Activated CD8-positive, alpha-beta T cell treated with anti-CD3 and anti-CD28 coated beads for 36 hours (primary cell): ENCODE results near the gene MCF2L. TPM values are rescaled to one million over a fixed set of nuclear protein-coding genes. Genes with fewer than 3 reads are reported as not detected.

Experiments
- ATAC-seq: fragments of 200-7000 bp; cut with Tn5 transposase; one replicate; pipeline ENCODE4 v1.10.0; 2021; ENCODE audit warnings: mild to moderate bottlenecking, moderate library complexity
- CTCF ChIA-PET: fragments of 350-600 bp; sonication (Branson Sonifier 250); formaldehyde crosslinking; loops from one replicate; lab custom pipeline; 2021; ENCODE audit warnings: antibody characterized with exemption; lab: Charles Lee
- POLR2A ChIA-PET: fragments of 350-600 bp; sonication (Branson Sonifier 250); formaldehyde crosslinking; loops from one replicate; lab custom pipeline; 2021; ENCODE audit warnings: antibody characterized with exemption; lab: Charles Lee
- DNase-seq: peaks from one replicate; pipeline ENCODE4 v3.0.0-alpha.2; 2020
- H3K27ac Mint-ChIP-seq: one replicate; pipeline ENCODE4 v1.8.0; 2021; ENCODE audit warnings: mild to moderate bottlenecking, mixed read lengths
- H3K27me3 Mint-ChIP-seq: one replicate; pipeline ENCODE4 v1.8.0; 2021; ENCODE audit warnings: mixed read lengths
- H3K36me3 Mint-ChIP-seq: one replicate; pipeline ENCODE4 v1.8.0; 2021; ENCODE audit warnings: low read depth, mixed read lengths
- H3K4me1 Mint-ChIP-seq: one replicate; pipeline ENCODE4 v1.8.0; 2021; ENCODE audit warnings: low read depth, mixed read lengths
- H3K4me3 Mint-ChIP-seq: one replicate; pipeline ENCODE4 v1.8.0; 2021; ENCODE audit warnings: mild to moderate bottlenecking, moderate library complexity, mixed read lengths
- H3K9me3 Mint-ChIP-seq: one replicate; pipeline ENCODE4 v1.8.0; 2021; ENCODE audit warnings: mixed read lengths
- intact Hi-C: fragments of 100-400 bp; cut with micrococcal nuclease; formaldehyde crosslinking; loops from one replicate; pipeline ENCODE4 v1.10.0; 2022
- total RNA-seq, 2 experiments: library from RNA; stranded (reverse); gene quantifications; one replicate each; pipeline ENCODE4 v1.2.3, GENCODE V29; 2021
- TF ChIP-seq, protein P1 (sequence below): fragments of 200-600 bp; IDR thresholded peaks from one replicate; pipeline ENCODE4 v1.8.0; 2022; ENCODE audit warnings: antibody characterized with exemption, mild to moderate bottlenecking

Gene MCF2L
- total RNA-seq, 2 experiments from 2014 or later: 7.6 to 8.9 TPM

DNA sequence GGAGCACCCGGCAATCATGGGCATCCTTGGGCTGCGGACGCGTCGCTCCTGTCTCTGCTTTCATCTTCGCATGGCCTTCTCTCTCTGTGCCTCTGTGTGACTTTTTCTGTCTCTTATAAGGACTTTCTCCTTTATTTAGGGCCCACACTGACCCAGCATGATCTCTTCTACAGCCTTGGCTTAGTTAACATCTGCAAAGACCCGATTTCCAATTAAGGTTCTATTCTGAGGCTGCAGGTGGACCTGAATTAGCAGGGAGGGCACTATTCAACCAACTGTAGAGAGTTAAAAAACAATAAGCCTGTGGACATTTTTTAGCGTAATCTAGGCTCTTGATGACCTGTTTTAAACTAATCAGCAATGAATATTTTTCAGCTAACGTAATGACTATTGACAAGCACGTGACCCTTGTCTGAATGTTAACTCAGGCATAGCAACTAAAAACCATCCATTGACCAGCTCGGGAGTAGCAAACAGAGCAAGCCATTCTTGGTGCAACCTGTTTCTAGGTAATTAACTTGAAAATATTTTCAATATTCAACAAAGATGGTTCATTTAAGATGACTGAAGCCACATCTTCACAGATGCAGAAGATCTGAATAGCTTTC, 168.8 kb downstream of the MCF2L start:
- DNase-seq (no peak), ATAC-seq (no peak)
- no peaks in the 10 kb centered on the region for H3K9me3 Mint-ChIP-seq
- H3K27ac Mint-ChIP-seq: no peak overlapping the region
- no peaks in the 10 kb centered on the region for H3K27me3 Mint-ChIP-seq
- intact Hi-C loops: no loop called here
- no peak overlapping the region for H3K4me3 Mint-ChIP-seq
- H3K36me3 Mint-ChIP-seq: no peaks in the 10 kb centered on the region
- TF ChIP-seq, protein P1, sequence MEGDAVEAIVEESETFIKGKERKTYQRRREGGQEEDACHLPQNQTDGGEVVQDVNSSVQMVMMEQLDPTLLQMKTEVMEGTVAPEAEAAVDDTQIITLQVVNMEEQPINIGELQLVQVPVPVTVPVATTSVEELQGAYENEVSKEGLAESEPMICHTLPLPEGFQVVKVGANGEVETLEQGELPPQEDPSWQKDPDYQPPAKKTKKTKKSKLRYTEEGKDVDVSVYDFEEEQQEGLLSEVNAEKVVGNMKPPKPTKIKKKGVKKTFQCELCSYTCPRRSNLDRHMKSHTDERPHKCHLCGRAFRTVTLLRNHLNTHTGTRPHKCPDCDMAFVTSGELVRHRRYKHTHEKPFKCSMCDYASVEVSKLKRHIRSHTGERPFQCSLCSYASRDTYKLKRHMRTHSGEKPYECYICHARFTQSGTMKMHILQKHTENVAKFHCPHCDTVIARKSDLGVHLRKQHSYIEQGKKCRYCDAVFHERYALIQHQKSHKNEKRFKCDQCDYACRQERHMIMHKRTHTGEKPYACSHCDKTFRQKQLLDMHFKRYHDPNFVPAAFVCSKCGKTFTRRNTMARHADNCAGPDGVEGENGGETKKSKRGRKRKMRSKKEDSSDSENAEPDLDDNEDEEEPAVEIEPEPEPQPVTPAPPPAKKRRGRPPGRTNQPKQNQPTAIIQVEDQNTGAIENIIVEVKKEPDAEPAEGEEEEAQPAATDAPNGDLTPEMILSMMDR: no peak
- ChIA-PET POLR2A (no interaction called here), CTCF (no interaction called here)
- H3K4me1 Mint-ChIP-seq: no peaks in the 10 kb centered on the region

DNA sequence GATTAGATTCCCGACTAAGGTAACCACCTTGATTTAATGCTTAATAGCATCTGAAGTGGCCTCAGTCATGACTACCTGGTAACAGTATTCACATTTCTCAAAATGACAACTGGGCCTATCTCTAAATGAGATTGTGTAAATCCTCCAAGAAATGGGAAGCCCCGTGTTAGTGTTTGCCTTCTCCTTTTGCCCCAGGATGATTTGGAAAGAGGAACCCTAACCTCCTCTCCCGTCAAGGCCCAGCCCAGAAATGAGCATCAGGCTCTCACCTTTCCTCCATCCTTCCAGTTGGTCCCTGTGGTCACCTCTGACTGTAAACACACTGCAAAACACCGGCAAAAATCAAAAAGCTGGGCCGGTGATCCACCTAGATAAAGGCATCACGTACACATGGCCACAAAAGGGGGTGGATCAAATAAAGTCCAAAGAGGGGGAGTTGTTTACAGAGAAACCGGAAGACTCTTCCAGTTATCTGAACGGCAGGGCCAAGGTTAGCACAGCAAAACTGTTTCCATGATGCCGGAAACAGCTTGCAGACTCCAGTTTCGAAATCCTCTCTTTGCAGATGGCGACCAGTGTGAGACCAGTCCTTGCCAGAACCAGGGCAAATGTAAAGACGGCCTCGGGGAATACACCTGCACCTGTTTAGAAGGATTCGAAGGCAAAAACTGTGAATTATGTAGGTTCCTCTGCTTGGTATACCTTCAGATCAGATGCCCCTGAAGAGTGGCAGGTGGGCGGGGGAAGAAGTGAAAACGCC, 170.0 kb downstream of the MCF2L start:
- ATAC-seq (no peak), DNase-seq (no peak)
- no peaks in the 10 kb centered on the region for H3K4me1 Mint-ChIP-seq
- H3K27me3 Mint-ChIP-seq: no peaks in the 10 kb centered on the region
- ChIA-PET CTCF (no interaction called here), POLR2A (no interaction called here)
- no peak overlapping the region for H3K27ac Mint-ChIP-seq
- H3K4me3 Mint-ChIP-seq: no peak overlapping the region
- H3K9me3 Mint-ChIP-seq: no peaks in the 10 kb centered on the region
- intact Hi-C loops: no loop called here
- H3K36me3 Mint-ChIP-seq: no peaks in the 10 kb centered on the region
- TF ChIP-seq, protein P1: no peak

- ATAC-seq: no peak
- Mint-ChIP-seq H3K27ac (no peak overlapping the region), H3K27me3 (no peaks in the 10 kb centered on the region), H3K36me3 (no peaks in the 10 kb centered on the region), H3K4me3 (no peak overlapping the region), H3K9me3 (no peaks in the 10 kb centered on the region), H3K4me1 (no peaks in the 10 kb centered on the region)
- intact Hi-C loops: no loop called here
- DNase-seq: no peak
- ChIA-PET POLR2A (no interaction called here), CTCF (no interaction called here)
- TF ChIP-seq, protein P1: no peak
Measured at GRCh38 chr13:113139577-113139976, 170.6 kb downstream of the MCF2L start.

DNA sequence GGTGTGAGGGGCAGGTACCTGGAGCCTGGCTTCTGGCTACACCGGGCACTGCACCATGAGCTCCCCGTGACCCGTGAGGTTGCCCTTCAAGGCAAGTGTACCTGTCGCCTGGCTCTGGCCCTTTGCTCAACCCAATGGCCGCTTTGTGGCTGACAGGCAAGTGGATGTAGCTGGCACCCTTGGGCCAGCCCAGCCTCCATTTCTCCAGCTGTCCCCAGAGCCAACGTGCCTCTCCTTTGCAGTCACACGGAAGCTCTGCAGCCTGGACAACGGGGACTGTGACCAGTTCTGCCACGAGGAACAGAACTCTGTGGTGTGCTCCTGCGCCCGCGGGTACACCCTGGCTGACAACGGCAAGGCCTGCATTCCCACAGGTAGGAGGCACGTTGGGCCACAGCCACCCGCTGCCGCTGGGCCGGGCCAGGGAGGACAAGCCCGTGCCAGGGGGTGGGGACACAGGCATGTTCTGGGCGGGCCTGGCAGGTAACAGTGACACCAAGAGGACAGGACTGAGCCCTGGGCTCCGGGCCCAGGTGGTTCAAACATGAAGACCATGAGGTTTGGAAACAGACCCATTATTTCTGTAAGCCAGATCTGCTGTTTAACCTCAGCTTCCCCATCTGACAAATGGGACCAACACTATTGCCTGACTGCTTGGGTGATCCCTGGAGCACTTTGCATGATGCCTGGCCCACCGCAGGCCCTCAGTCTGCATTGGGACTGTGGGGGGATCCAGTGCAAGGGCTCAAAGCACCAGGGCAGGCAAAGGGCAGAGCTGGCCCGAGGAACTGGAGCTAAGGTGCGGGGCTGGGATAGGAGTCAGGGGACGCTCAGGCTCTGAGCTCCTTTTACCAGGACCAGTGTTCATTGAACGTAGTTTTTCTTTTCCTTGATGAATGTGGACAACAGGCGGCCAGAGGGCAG, 171.9 kb downstream of the MCF2L start:
- Mint-ChIP-seq H3K4me3 (no peak overlapping the region), H3K36me3 (no peaks in the 10 kb centered on the region), H3K27me3 (no peaks in the 10 kb centered on the region), H3K27ac (no peak overlapping the region), H3K9me3 (no peaks in the 10 kb centered on the region), H3K4me1 (peaks cover 6% of the 10 kb centered on the region)
- TF ChIP-seq, protein P1: no peak
- no peak for ATAC-seq
- DNase-seq: no peak
- POLR2A ChIA-PET: interaction anchor here (0.6 kb wide), 2 partner anchors 10 to 938 kb away, joined by 3 read pairs; no protein-coding TSS in a partner anchor
- CTCF ChIA-PET: interaction anchor here (1.0 to 1.2 kb wide), 2 partner anchors 198 to 275 kb away, joined by 3 read pairs; no protein-coding TSS in a partner anchor
- intact Hi-C loops: no loop called here
